ENCODE data around the gene ARMH4. TPM values are rescaled to one million over a fixed set of nuclear protein-coding genes. Genes with fewer than 3 reads are reported as not detected.

ARMH4 gene
- total and polyA plus RNA-seq, 4 donors, result 0.38 to 3.2 (median 0.54) TPM

GRCh38 chr14:58048219-58048618 is 103.8 kb downstream of the ARMH4 start:
- DNase-seq (ENCODE audit: low spot score), result no peak
- WGBS, result 68% methylated on average over 5 of the region's 5 CpGs
- TF ChIP-seq MAX (IDR thresholded peaks at IDR 0.05) (no peak), REST (IDR thresholded peaks at IDR 0.05) (no peak), ATF3 (IDR thresholded peaks at IDR 0.05) (no peak), EGR1 (IDR thresholded peaks at IDR 0.05; ENCODE audit: low read depth in 2 of 2) (no peak), NR2F2 (IDR thresholded peaks at IDR 0.05) (no peak), ZBTB33 (IDR thresholded peaks at IDR 0.05) (no peak), RXRA (IDR thresholded peaks at IDR 0.05) (no peak), SP1 (IDR thresholded peaks at IDR 0.05) (no peak), JUND (IDR thresholded peaks at IDR 0.05) (no peak), YY1 (IDR thresholded peaks at IDR 0.05) (no peak), RAD21 (IDR thresholded peaks at IDR 0.05) (no peak), HNF4G (IDR thresholded peaks at IDR 0.05) (no peak), CTCF (IDR thresholded peaks at IDR 0.05; ENCODE audit: low read depth, low read length, missing input control) (no peak), FOXA2 (IDR thresholded peaks at IDR 0.05) (no peak), HNF4A (conservative IDR thresholded peaks at IDR 0.05) (no peak), GABPA (IDR thresholded peaks at IDR 0.05 in 1 of 2, conservative IDR thresholded peaks at IDR 0.05 in 1 of 2) (no peak), TAF1 (conservative IDR thresholded peaks at IDR 0.05) (no peak), FOXA1 (IDR thresholded peaks at IDR 0.05) (no peak)

More at GRCh38 chr14:58048219-58048618, 103.8 kb downstream of the ARMH4 start:
- H3K9ac ChIP-seq (ENCODE audit: low read depth in 1 of 2, low read length in 2 of 2), result no peak overlapping the region
- no peaks in the 10 kb centered on the region for H3K27me3 ChIP-seq (ENCODE audit: control insufficient read depth in 4 of 4, insufficient read depth in 4 of 4, low read length in 3 of 4)
- peaks cover 0 to 3% (median 0%) of the 10 kb centered on the region in 4 donors for H3K36me3 ChIP-seq (ENCODE audit: control insufficient read depth in 4 of 4, insufficient read depth in 3 of 4, low read depth in 1 of 4, low read length in 3 of 4)
- H3K27ac ChIP-seq (ENCODE audit: low read depth in 1 of 2, low read length in 2 of 2), result no peak overlapping the region
- no peaks in the 10 kb centered on the region for H3K9me3 ChIP-seq (ENCODE audit: control insufficient read depth in 4 of 4, low read length in 3 of 4)
- H3K4me3 ChIP-seq (ENCODE audit: low read depth in 1 of 3, low read length in 3 of 3), result no peak overlapping the region
- H3K4me1 ChIP-seq (ENCODE audit: control insufficient read depth in 4 of 4, insufficient read depth in 4 of 4, low read length in 3 of 4), result no peaks in the 10 kb centered on the region

Measured in liver (tissue), 9 donors.